HCT116 (cell line): ENCODE results near the gene LSM12. TPM values are rescaled to one million over a fixed set of nuclear protein-coding genes. Genes with fewer than 3 reads are reported as not detected.

Source experiments
- ATAC-seq: fragments of 200-7000 bp; cut with Tn5 transposase; 2 replicates; pipeline ENCODE4 v1.9.1; 2020; ENCODE audit warnings: mild to moderate bottlenecking, moderate library complexity
- BruUV-seq: library from RNA; stranded (reverse); fragments of 400-500 nt; replicated peaks from 2 replicates; lab custom pipeline; 2021; lab: Mats Ljungman, UMichigan
- CTCF ChIA-PET: fragments of 300-600 bp; sonication (Branson Sonifier 250); formaldehyde crosslinking; loops from one replicate; lab custom pipeline; 2021; ENCODE audit warnings: antibody characterized with exemption; lab: Charles Lee
- POLR2A ChIA-PET: fragments of 300-600, 350-600 bp; sonication (Branson Sonifier 250); formaldehyde crosslinking; loops from one replicate; lab custom pipeline; 2021; ENCODE audit warnings: antibody characterized with exemption; lab: Charles Lee
- RAD21 ChIA-PET, 2 experiments: fragments of 300-600 bp; sonication (Branson Sonifier 250); formaldehyde crosslinking; loops; one replicate each; lab custom pipeline; 2023; ENCODE audit warnings: low total read pairs in 2 of 2; ENCODE audit not compliant: uncharacterized antibody in 2 of 2, unreplicated experiment in 2 of 2, low non-redundant PET in 1 of 2; lab: Charles Lee
- DNase-seq: peaks from one replicate; pipeline ENCODE4 v3.0.0-alpha.2; 2010; ENCODE audit warnings: low read depth, low spot score
- H2AFZ ChIP-seq: fragments of 200-600 bp; shearing (Covaris generic), sonication (generic); 2 replicates; pipeline ENCODE4 v1.6.1; 2017; ENCODE audit warnings: low read depth, mixed run types, mixed read lengths, antibody characterized with exemption, low read length; ENCODE audit not compliant: poor library complexity, severe bottlenecking
- H3K27ac ChIP-seq: 2 replicates; pipeline ENCODE4 v1.5.1; 2012; ENCODE audit warnings: low read depth, low read length
- H3K27me3 ChIP-seq: fragments of 200-600 bp; sonication (generic); 2 replicates; pipeline ENCODE4 v1.6.1; 2016; ENCODE audit warnings: mixed run types, low read length, mixed read lengths; ENCODE audit not compliant: insufficient read depth
- H3K36me3 ChIP-seq, 2 experiments: fragments of 200-500 bp in 1 of 2; fragments of 200-600 bp in 1 of 2; sonication (Bioruptor generic) in 1 of 2; sonication (generic) in 1 of 2; 2 replicates each; pipeline versions ENCODE4 v1.5.1 to v1.6.1; 2014 to 2016; ENCODE audit warnings: low read length in 2 of 2, inconsistent platforms in 1 of 2, mixed read lengths in 1 of 2, mixed run types in 1 of 2; ENCODE audit not compliant: insufficient read depth in 2 of 2, control insufficient read depth in 1 of 2
- H3K4me1 ChIP-seq, 2 experiments: fragments of 200-600 bp in 1 of 2; sonication (generic) in 1 of 2; 2 replicates each; pipeline versions ENCODE4 v1.5.1 to v1.6.1; 2012 to 2017; ENCODE audit warnings: low read length in 2 of 2, inconsistent platforms in 1 of 2, mild to moderate bottlenecking in 1 of 2, mixed read lengths in 1 of 2, mixed run types in 1 of 2, moderate library complexity in 1 of 2; ENCODE audit not compliant: insufficient read depth in 2 of 2, control insufficient read depth in 1 of 2
- H3K4me2 ChIP-seq: fragments of 200-600 bp; sonication (generic); 2 replicates; pipeline ENCODE4 v1.6.1; 2017; ENCODE audit warnings: mixed run types, low read length, mixed read lengths
- H3K4me3 ChIP-seq, 2 experiments: fragments of 200-600 bp in 1 of 2; sonication (generic) in 1 of 2; replicated peaks in 1 of 2; 2 replicates each; pipeline ENCODE4 v1.5.1; 2011 to 2016; ENCODE audit warnings: low read length in 2 of 2, control low read depth in 1 of 2, low read depth in 1 of 2, mild to moderate bottlenecking in 1 of 2, mixed read lengths in 1 of 2, mixed run types in 1 of 2
- H3K79me2 ChIP-seq: fragments of 200-600 bp; sonication (generic); 2 replicates; pipeline ENCODE4 v1.6.1; 2017; ENCODE audit warnings: mild to moderate bottlenecking, mixed run types, low read length, moderate library complexity, mixed read lengths; ENCODE audit not compliant: insufficient read depth
- H3K9ac ChIP-seq: fragments of 200-600 bp; sonication (generic); 2 replicates; pipeline ENCODE4 v1.6.1; 2016; ENCODE audit warnings: low read length, mixed read lengths
- H3K9me2 ChIP-seq: fragments of 200-600 bp; sonication (generic), shearing (Covaris generic); 2 replicates; pipeline ENCODE4 v1.6.1; 2017; ENCODE audit warnings: mixed run types, mild to moderate bottlenecking, moderate library complexity; ENCODE audit not compliant: insufficient read depth
- H3K9me3 ChIP-seq, 2 experiments: fragments of 200-500 bp in 1 of 2; fragments of 200-600 bp in 1 of 2; sonication (Bioruptor generic) in 1 of 2; sonication (generic) in 1 of 2; 2 replicates each; pipeline ENCODE4 v1.6.1; 2014 to 2017; ENCODE audit warnings: low read length in 2 of 2, mixed read lengths in 2 of 2, inconsistent platforms in 1 of 2, low read depth in 1 of 2, mild to moderate bottlenecking in 1 of 2, mixed run types in 1 of 2, moderate library complexity in 1 of 2; ENCODE audit not compliant: control insufficient read depth in 1 of 2, insufficient read depth in 1 of 2
- H4K20me1 ChIP-seq: fragments of 200-600 bp; sonication (generic), shearing (Covaris generic); 2 replicates; pipeline ENCODE4 v1.6.1; 2017; ENCODE audit warnings: mixed run types, mild to moderate bottlenecking, moderate library complexity; ENCODE audit not compliant: insufficient read depth
- CBX3 ChIP-seq: IDR thresholded peaks from 2 replicates; pipeline ENCODE4 v1.6.1; 2012; ENCODE audit warnings: low read depth
- EGR1 ChIP-seq: IDR thresholded peaks from 2 replicates; pipeline ENCODE4 v1.6.1; 2012; ENCODE audit warnings: low read depth
- ELF1 ChIP-seq: IDR thresholded peaks from 2 replicates; pipeline ENCODE4 v1.6.1; 2012; ENCODE audit warnings: low read depth, borderline replicate concordance
- EZH2 ChIP-seq: fragments of 200-600 bp; sonication (generic); IDR thresholded peaks from 2 replicates; pipeline ENCODE4 v1.6.1; 2017; ENCODE audit warnings: antibody characterized with exemption, mixed run types
- EZH2phosphoT487 ChIP-seq: fragments of 200-600 bp; IDR thresholded peaks from 2 replicates; pipeline ENCODE4 v1.6.1; 2018; ENCODE audit warnings: antibody characterized with exemption, borderline replicate concordance
- JUND ChIP-seq: IDR thresholded peaks from 2 replicates; pipeline ENCODE4 v1.6.1; 2012
- POLR2A ChIP-seq: IDR thresholded peaks from 2 replicates; pipeline ENCODE4 v1.7.0; 2011; ENCODE audit warnings: borderline replicate concordance; ENCODE audit not compliant: insufficient read depth, insufficient read length; ENCODE audit errors: extremely low read depth
- POLR2AphosphoS5 ChIP-seq: IDR thresholded peaks from 2 replicates; pipeline ENCODE4 v1.6.1; 2011; ENCODE audit warnings: mild to moderate bottlenecking, low read depth, low read length, moderate library complexity
- SIN3A ChIP-seq: IDR thresholded peaks from 2 replicates; pipeline ENCODE4 v1.6.1; 2012; ENCODE audit warnings: low read depth
- SP1 ChIP-seq: IDR thresholded peaks from 2 replicates; pipeline ENCODE4 v1.6.1; 2012; ENCODE audit warnings: low read depth
- SRF ChIP-seq: IDR thresholded peaks from 2 replicates; pipeline ENCODE4 v1.6.1; 2012; ENCODE audit warnings: low read depth
- TCF7L2 ChIP-seq: IDR thresholded peaks from 2 replicates; pipeline ENCODE4 v1.7.0; 2011; ENCODE audit warnings: borderline replicate concordance, inconsistent platforms; ENCODE audit not compliant: insufficient read depth, insufficient read length; ENCODE audit errors: extremely low read depth
- YY1 ChIP-seq: IDR thresholded peaks from 2 replicates; pipeline ENCODE4 v1.6.1; 2011; ENCODE audit warnings: low read length, low read depth, moderate library complexity, mild to moderate bottlenecking; ENCODE audit not compliant: insufficient replicate concordance; ENCODE audit errors: extremely low read depth
- ZFX ChIP-seq: fragments of 450-650 bp; IDR thresholded peaks from 2 replicates; pipeline ENCODE4 v1.6.1; 2017
- ZNF274 ChIP-seq: fragments of 200-500 bp; sonication (Bioruptor generic); IDR thresholded peaks from 2 replicates; pipeline ENCODE4 v1.6.1; 2014; ENCODE audit warnings: mild to moderate bottlenecking, low read depth, low read length, inconsistent platforms
- intact Hi-C: fragments of 100-400 bp; cut with micrococcal nuclease; formaldehyde crosslinking; loops from 2 replicates; pipeline ENCODE4 v1.10.0; 2022
- total RNA-seq: library from RNA; stranded (reverse); gene quantifications from one replicate; pipeline ENCODE4 v1.2.1, GENCODE V29; 2021; ENCODE audit not compliant: unreplicated experiment
- TF ChIP-seq, protein P1 (sequence below): IDR thresholded peaks from 2 replicates; pipeline ENCODE4 v1.6.1; 2011; ENCODE audit warnings: mild to moderate bottlenecking, low read length, moderate library complexity; ENCODE audit not compliant: insufficient replicate concordance; ENCODE audit errors: extremely low read depth
- TF ChIP-seq, protein P2 (sequence below), 3 experiments: fragments of 200-600 bp in 1 of 3; sonication (generic) in 1 of 3; IDR thresholded peaks in 2 of 3; conservative IDR thresholded peaks in 1 of 3; 2 replicates each; pipeline ENCODE4 v1.5.1; 2012 to 2017; ENCODE audit warnings: low read depth in 2 of 3, low read length in 2 of 3, antibody characterized with exemption in 1 of 3, borderline replicate concordance in 1 of 3, control low read depth in 1 of 3, mild to moderate bottlenecking in 1 of 3, mixed read lengths in 1 of 3, mixed run types in 1 of 3, moderate library complexity in 1 of 3; ENCODE audit not compliant: insufficient read depth in 1 of 3

Gene LSM12
- total RNA-seq, 1 experiment from 2014 or later = 99.6 TPM

DNA sequence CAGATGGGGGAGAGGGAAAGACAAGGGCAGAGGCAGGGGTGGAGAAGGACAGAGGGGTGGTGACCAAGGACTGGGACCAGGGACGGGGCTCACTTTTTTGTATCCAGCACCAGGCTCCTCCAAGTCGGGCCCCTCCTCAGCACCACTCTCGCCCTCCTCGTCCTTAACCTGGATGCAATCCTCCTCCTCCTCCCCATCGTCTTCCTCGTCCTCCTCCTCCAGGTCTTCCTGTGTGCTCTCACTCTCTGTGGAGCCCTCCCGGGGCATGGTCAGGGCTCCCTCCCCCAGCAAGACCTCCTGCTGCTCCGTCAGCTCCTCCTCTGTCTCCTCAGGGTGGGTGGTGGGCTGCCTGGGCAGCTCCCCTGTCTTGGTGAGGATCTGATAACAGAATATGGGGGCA, 20.8 kb upstream of the LSM12 start:
- TF ChIP-seq SRF = no peak
- no peak for TF ChIP-seq ZNF274
- TF ChIP-seq, protein P1, sequence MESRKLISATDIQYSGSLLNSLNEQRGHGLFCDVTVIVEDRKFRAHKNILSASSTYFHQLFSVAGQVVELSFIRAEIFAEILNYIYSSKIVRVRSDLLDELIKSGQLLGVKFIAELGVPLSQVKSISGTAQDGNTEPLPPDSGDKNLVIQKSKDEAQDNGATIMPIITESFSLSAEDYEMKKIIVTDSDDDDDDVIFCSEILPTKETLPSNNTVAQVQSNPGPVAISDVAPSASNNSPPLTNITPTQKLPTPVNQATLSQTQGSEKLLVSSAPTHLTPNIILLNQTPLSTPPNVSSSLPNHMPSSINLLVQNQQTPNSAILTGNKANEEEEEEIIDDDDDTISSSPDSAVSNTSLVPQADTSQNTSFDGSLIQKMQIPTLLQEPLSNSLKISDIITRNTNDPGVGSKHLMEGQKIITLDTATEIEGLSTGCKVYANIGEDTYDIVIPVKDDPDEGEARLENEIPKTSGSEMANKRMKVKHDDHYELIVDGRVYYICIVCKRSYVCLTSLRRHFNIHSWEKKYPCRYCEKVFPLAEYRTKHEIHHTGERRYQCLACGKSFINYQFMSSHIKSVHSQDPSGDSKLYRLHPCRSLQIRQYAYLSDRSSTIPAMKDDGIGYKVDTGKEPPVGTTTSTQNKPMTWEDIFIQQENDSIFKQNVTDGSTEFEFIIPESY = no peak
- TF ChIP-seq EZH2phosphoT487 = no peak
- TF ChIP-seq ELF1 = no peak
- TF ChIP-seq JUND = no peak
- TF ChIP-seq SIN3A = no peak
- TF ChIP-seq EZH2 = no peak
- no peak for TF ChIP-seq CBX3
- TF ChIP-seq TCF7L2 = no peak
- TF ChIP-seq, protein P2, sequence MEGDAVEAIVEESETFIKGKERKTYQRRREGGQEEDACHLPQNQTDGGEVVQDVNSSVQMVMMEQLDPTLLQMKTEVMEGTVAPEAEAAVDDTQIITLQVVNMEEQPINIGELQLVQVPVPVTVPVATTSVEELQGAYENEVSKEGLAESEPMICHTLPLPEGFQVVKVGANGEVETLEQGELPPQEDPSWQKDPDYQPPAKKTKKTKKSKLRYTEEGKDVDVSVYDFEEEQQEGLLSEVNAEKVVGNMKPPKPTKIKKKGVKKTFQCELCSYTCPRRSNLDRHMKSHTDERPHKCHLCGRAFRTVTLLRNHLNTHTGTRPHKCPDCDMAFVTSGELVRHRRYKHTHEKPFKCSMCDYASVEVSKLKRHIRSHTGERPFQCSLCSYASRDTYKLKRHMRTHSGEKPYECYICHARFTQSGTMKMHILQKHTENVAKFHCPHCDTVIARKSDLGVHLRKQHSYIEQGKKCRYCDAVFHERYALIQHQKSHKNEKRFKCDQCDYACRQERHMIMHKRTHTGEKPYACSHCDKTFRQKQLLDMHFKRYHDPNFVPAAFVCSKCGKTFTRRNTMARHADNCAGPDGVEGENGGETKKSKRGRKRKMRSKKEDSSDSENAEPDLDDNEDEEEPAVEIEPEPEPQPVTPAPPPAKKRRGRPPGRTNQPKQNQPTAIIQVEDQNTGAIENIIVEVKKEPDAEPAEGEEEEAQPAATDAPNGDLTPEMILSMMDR (IDR thresholded peaks at IDR 0.05 in 2 of 3, conservative IDR thresholded peaks at IDR 0.05 in 1 of 3; ENCODE audit: borderline replicate concordance in 1 of 3, insufficient read depth in 1 of 3, low read depth in 2 of 3, low read length in 2 of 3) = no peak
- TF ChIP-seq SP1 = no peak
- no peak for TF ChIP-seq POLR2A
- TF ChIP-seq POLR2AphosphoS5 = no peak
- TF ChIP-seq EGR1 = no peak
- TF ChIP-seq ZFX = no peak
- no peak for TF ChIP-seq YY1
- Histone ChIP-seq H3K36me3 (peaks cover 0 to 4% of the 10 kb centered on the region in 2 experiments; a peak in 1 of 4 replicates), H3K27ac (peak overlapping the region; percentile 46), H4K20me1 (no peaks in the 10 kb centered on the region), H3K9me2 (no peaks in the 10 kb centered on the region), H3K27me3 (no peaks in the 10 kb centered on the region), H3K4me3 (peak overlapping the region in 1 of 2 experiments; percentile 33; a peak in 1 of 4 replicates), H3K9ac (peak overlapping the region; percentile 48; the same call in 1 of the 2 replicates), H2AFZ (no peak overlapping the region), H3K79me2 (no peaks in the 10 kb centered on the region), H3K4me2 (peak overlapping the region; percentile 77), H3K9me3 (no peaks in the 10 kb centered on the region), H3K4me1 (peaks cover 25 to 52% of the 10 kb centered on the region in 2 experiments)
- ChIA-PET POLR2A (interaction anchor here (1.0 to 1.3 kb wide), 3 partner anchors 9 to 51 kb away, joined by 3 read pairs; no protein-coding TSS in a partner anchor), RAD21 (interaction anchor here in 1 of 2 experiments (0.6 kb wide), 1 partner anchor 14 kb away, joined by 4 read pairs; no protein-coding TSS in a partner anchor), CTCF (interaction anchor here (0.6 to 0.9 kb wide), 3 partner anchors 11 to 469 kb away, joined by 3 read pairs; no protein-coding TSS in a partner anchor)
- intact Hi-C loops = no loop called here
- ATAC-seq (no peak), DNase-seq (no peak)
- BruUV-seq = no TSS peak
